K562 (cell line): ENCODE results near the gene EML3. TPM values are rescaled to one million over a fixed set of nuclear protein-coding genes. Genes with fewer than 3 reads are reported as not detected.

ENCODE experiments used
- BHLHE40 ChIP-seq: IDR thresholded peaks from 2 replicates; pipeline ENCODE4 v1.6.1; 2011; ENCODE audit warnings: low read length, improper control_type of control experiment
- CEBPB ChIP-seq: fragments of 450-650 bp; IDR thresholded peaks from 2 replicates; pipeline ENCODE4 v1.6.1; 2016; ENCODE audit warnings: missing genetic modification characterization, missing compliant biosample characterization
- CREB3L1 ChIP-seq: fragments of 450-650 bp; IDR thresholded peaks from 2 replicates; pipeline ENCODE4 v1.6.1; 2014; ENCODE audit warnings: low read depth, mild to moderate bottlenecking, moderate library complexity, borderline replicate concordance
- CSDE1 ChIP-seq, 2 experiments: fragments of 450-650 bp; IDR thresholded peaks; 2 replicates each; pipeline ENCODE4 v1.6.1; 2016; ENCODE audit warnings: mild to moderate bottlenecking in 1 of 2
- FOXM1 ChIP-seq, 2 experiments: fragments of 450-650 bp in 1 of 2; sonication (generic) in 1 of 2; formaldehyde crosslinking in 1 of 2; IDR thresholded peaks; 2 replicates each; pipeline versions ENCODE4 v1.6.1 to v1.9.0; 2017 to 2022; ENCODE audit warnings: low read depth in 2 of 2, mild to moderate bottlenecking in 2 of 2, missing genetic modification reagents in 1 of 2, moderate library complexity in 1 of 2
- HDAC3 ChIP-seq: fragments of 450-650 bp; IDR thresholded peaks from 2 replicates; pipeline ENCODE4 v1.6.1; 2018; ENCODE audit warnings: borderline replicate concordance, mild to moderate bottlenecking, moderate library complexity; ENCODE audit not compliant: partially characterized antibody
- MCM3 ChIP-seq: fragments of 450-650 bp; IDR thresholded peaks from 2 replicates; pipeline ENCODE4 v1.6.1; 2016
- NBN ChIP-seq: fragments of 450-650 bp; IDR thresholded peaks from 2 replicates; pipeline ENCODE4 v1.6.1; 2016; ENCODE audit warnings: low read depth, mild to moderate bottlenecking
- PRMT5 ChIP-seq: sonication (generic); formaldehyde crosslinking; IDR thresholded peaks from 2 replicates; pipeline ENCODE4 v1.5.0; 2020; ENCODE audit warnings: missing genetic modification reagents
- STAT5B ChIP-seq: fragments of 250-450 bp; sonication (Bioruptor Pico); IDR thresholded peaks from 2 replicates; pipeline ENCODE4 v1.8.0; 2021; ENCODE audit warnings: mild to moderate bottlenecking, inconsistent platforms
- ZFP36 ChIP-seq: fragments of 150-350 bp; IDR thresholded peaks from 2 replicates; pipeline ENCODE4 v1.6.1; 2018; ENCODE audit warnings: low read length, low read depth; ENCODE audit not compliant: partially characterized antibody
- ZNF217 ChIP-seq: sonication (generic); formaldehyde crosslinking; IDR thresholded peaks from 2 replicates; pipeline ENCODE4 v1.8.0; 2022; ENCODE audit warnings: mild to moderate bottlenecking, missing genetic modification reagents
- ZNF23 ChIP-seq: fragments of 250-450 bp; sonication (Bioruptor Pico); IDR thresholded peaks from 2 replicates; pipeline ENCODE4 v1.4.0; 2020; ENCODE audit warnings: mild to moderate bottlenecking
- ZNF551 ChIP-seq: fragments of 250-450 bp; sonication (Bioruptor Pico); IDR thresholded peaks from 2 replicates; pipeline ENCODE4 v1.5.0; 2021; ENCODE audit warnings: mild to moderate bottlenecking, moderate library complexity
- polyA plus RNA-seq, 8 experiments: library from polyadenylated mRNA; depleted of rRNA in 4 of 8; stranded (reverse) in 5 of 8; unstranded in 3 of 8; fragments of >200 nt; fragmentation: Nextera tagmentation in 2 of 8; fragmentation: Illumina TruSeq in 1 of 8; extraction: Ambion mirVana in 2 of 8; extraction: Trizol in 1 of 8; gene quantifications; 2 replicates each; pipeline versions ENCODE4 v1.2.1 to v1.2.3, GENCODE V29; 2011 to 2014; ENCODE audit warnings: inconsistent platforms in 1 of 8, missing spikeins in 1 of 8
- total RNA-seq, 7 experiments: library from RNA; depleted of rRNA in 6 of 7; stranded (reverse); fragments of >200 nt in 6 of 7; fragmentation: Illumina TruSeq in 2 of 7; extraction: Trizol in 2 of 7; gene quantifications; 2 replicates each; pipeline versions ENCODE4 v1.2.1 to v1.2.3, GENCODE V29; 2011 to 2021; ENCODE audit warnings: low replicate concordance in 1 of 7
- TF ChIP-seq, protein P1 (sequence below): fragments of 450-650 bp; IDR thresholded peaks from 2 replicates; pipeline ENCODE4 v1.7.1; 2018; ENCODE audit warnings: mild to moderate bottlenecking, low read depth; ENCODE audit not compliant: partially characterized antibody
- TF ChIP-seq, protein P2 (sequence below): sonication (generic); formaldehyde crosslinking; IDR thresholded peaks from 2 replicates; pipeline ENCODE4 v1.8.0; 2022; ENCODE audit warnings: mild to moderate bottlenecking, missing genetic modification reagents
- TF ChIP-seq, protein P3 (sequence below): fragments of 250-450 bp; sonication (Bioruptor Pico); IDR thresholded peaks from 2 replicates; pipeline ENCODE4 v1.5.0; 2021; ENCODE audit warnings: mild to moderate bottlenecking, moderate library complexity

Gene EML3
- total and polyA plus RNA-seq, 9 of the 15 experiments (the other 6 are each of a cell fraction or from before 2014, with no cell fraction given) = 0.32 to 90.5 (median 26.4) TPM

GRCh38 chr11:62612366-62613290, at the start of gene EML3, which contains the start of gene ROM1 (continued):
- TF ChIP-seq, protein P1, sequence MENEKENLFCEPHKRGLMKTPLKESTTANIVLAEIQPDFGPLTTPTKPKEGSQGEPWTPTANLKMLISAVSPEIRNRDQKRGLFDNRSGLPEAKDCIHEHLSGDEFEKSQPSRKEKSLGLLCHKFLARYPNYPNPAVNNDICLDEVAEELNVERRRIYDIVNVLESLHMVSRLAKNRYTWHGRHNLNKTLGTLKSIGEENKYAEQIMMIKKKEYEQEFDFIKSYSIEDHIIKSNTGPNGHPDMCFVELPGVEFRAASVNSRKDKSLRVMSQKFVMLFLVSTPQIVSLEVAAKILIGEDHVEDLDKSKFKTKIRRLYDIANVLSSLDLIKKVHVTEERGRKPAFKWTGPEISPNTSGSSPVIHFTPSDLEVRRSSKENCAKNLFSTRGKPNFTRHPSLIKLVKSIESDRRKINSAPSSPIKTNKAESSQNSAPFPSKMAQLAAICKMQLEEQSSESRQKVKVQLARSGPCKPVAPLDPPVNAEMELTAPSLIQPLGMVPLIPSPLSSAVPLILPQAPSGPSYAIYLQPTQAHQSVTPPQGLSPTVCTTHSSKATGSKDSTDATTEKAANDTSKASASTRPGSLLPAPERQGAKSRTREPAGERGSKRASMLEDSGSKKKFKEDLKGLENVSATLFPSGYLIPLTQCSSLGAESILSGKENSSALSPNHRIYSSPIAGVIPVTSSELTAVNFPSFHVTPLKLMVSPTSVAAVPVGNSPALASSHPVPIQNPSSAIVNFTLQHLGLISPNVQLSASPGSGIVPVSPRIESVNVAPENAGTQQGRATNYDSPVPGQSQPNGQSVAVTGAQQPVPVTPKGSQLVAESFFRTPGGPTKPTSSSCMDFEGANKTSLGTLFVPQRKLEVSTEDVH = no peak
- TF ChIP-seq, protein P2, sequence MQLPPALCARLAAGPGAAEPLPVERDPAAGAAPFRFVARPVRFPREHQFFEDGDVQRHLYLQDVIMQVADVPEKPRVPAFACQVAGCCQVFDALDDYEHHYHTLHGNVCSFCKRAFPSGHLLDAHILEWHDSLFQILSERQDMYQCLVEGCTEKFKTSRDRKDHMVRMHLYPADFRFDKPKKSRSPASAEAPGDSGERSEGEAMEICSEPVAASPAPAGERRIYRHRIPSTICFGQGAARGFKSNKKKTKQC (CRISPR knock-in tag) = no peak
- TF ChIP-seq CEBPB (tag) (no peak), ZNF551 (CRISPR knock-in tag) (no peak), PRMT5 (no peak), FOXM1 (IDR thresholded peaks at IDR 0.05; ENCODE audit: low read depth) (no peak), FOXM1 (CRISPR knock-in tag; IDR thresholded peaks at IDR 0.05; ENCODE audit: low read depth) (no peak), CSDE1 (IDR thresholded peaks at IDR 0.05) (no peak), CREB3L1 (no peak), ZNF217 (CRISPR knock-in tag) (no peak), NBN (no peak), MCM3 (no peak), HDAC3 (no peak), STAT5B (no peak), BHLHE40 (no peak), ZNF23 (CRISPR knock-in tag) (no peak), ZFP36 (no peak)
- TF ChIP-seq, protein P3, sequence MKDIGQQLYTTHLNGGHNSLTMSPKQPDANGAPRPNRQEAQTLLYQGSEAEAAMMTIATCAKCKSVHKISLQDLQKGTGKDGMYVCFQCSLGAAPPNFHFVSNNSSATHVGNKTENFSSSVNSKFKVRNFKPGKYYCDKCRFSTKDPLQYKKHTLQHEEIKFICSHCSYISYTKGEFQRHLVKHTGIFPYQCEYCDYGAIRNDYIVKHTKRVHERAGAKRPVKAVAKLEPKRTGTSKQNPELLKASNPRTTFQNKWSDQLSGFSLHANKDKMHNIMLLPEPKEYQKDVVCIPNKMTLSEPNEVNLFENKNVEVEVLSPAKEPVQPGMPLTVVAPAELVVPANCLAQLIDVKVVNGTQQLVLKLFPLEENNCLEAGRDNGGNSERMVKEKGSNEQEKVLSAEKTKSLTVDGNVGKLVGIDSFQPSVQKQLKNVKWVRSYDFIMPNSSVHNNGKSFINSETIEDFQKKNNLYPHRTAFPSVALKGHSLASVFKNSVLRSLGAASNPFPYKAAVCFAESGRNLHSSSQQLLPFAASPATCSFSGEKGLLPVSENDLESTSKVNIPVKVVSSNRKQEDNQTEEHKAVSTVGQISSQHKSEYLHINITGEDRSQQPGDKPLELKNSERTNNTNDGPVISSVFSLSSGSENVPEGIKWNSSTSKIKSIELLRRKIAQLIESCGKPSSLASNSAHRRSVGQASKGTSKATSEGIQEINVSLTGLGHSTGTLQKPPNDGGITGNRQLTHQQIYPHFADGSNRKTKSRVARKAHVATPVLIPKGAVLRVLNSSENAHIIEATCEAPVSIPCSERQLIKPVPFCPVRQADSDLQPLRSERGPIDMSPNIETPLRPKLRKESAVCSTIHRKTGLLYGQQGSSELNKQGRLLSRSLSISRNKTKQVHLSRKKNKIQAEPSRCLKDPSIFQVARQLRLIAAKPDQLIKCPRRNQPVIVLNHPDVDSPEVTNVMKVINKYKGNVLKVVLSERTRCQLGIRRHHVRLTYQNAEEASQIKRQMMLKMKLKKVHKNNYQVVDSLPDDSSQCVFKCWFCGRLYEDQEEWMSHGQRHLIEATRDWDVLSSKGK (CRISPR knock-in tag) = no peak
